MM.1S (cell line): ENCODE measurements around the gene RADIL.

Experiments used
- DNase-seq: peaks from one replicate; pipeline ENCODE4 v3.0.0-alpha.2; 2015
- H2AFZ ChIP-seq: fragments of 300-600 bp; sonication (generic); 2 replicates; pipeline ENCODE4 v1.6.0; 2016; ENCODE audit warnings: antibody characterized with exemption, low read length
- H3F3A ChIP-seq: fragments of 300-600 bp; sonication (generic); 2 replicates; pipeline ENCODE4 v1.6.1; 2016; ENCODE audit warnings: mild to moderate bottlenecking, antibody characterized with exemption, low read length, moderate library complexity, mixed read lengths; ENCODE audit not compliant: insufficient read depth
- H3K27ac ChIP-seq: fragments of 300-600 bp; sonication (generic); 2 replicates; pipeline ENCODE4 v1.5.1; 2016; ENCODE audit warnings: mild to moderate bottlenecking, low read length
- H3K27me3 ChIP-seq: fragments of 300-600 bp; sonication (generic); replicated peaks from 2 replicates; pipeline ENCODE4 v1.6.0; 2016; ENCODE audit warnings: low read length; ENCODE audit not compliant: insufficient read depth
- H3K36me3 ChIP-seq: fragments of 300-600 bp; sonication (generic); replicated peaks from 2 replicates; pipeline ENCODE4 v1.6.1; 2016; ENCODE audit warnings: mild to moderate bottlenecking, low read length, mixed read lengths; ENCODE audit not compliant: insufficient read depth
- H3K4me1 ChIP-seq: fragments of 300-600 bp; sonication (generic); 2 replicates; pipeline ENCODE4 v1.6.1; 2016; ENCODE audit warnings: low read length, mixed read lengths
- H3K4me2 ChIP-seq: fragments of 300-600 bp; sonication (generic); 2 replicates; pipeline ENCODE4 v1.6.0; 2016; ENCODE audit warnings: low read depth, low read length
- H3K4me3 ChIP-seq: fragments of 300-600 bp; sonication (generic); 2 replicates; pipeline ENCODE4 v1.5.1; 2016; ENCODE audit warnings: low read length, mixed read lengths
- H3K79me2 ChIP-seq: fragments of 300-600 bp; sonication (generic); 2 replicates; pipeline ENCODE4 v1.6.1; 2016; ENCODE audit warnings: mixed run types, low read length, mixed read lengths
- H3K9ac ChIP-seq: fragments of 300-600 bp; sonication (generic); 2 replicates; pipeline ENCODE4 v1.6.1; 2016; ENCODE audit warnings: low read length, mixed read lengths
- H3K9me2 ChIP-seq: fragments of 300-600 bp; sonication (generic); replicated peaks from 2 replicates; pipeline ENCODE4 v1.6.1; 2016; ENCODE audit warnings: mild to moderate bottlenecking, low read length, mixed read lengths; ENCODE audit not compliant: insufficient read depth
- H3K9me3 ChIP-seq: fragments of 300-600 bp; sonication (generic); replicated peaks from 2 replicates; pipeline ENCODE4 v1.6.1; 2016; ENCODE audit warnings: mild to moderate bottlenecking, low read length, mixed read lengths; ENCODE audit not compliant: insufficient read depth
- H4K20me1 ChIP-seq: fragments of 300-600 bp; sonication (generic); 2 replicates; pipeline ENCODE4 v1.6.1; 2016; ENCODE audit warnings: mild to moderate bottlenecking, low read length, moderate library complexity, mixed read lengths; ENCODE audit not compliant: insufficient read depth
- CTCF ChIP-seq: fragments of 300-600 bp; sonication (generic); IDR thresholded peaks from 2 replicates; pipeline ENCODE4 v1.5.1; 2016; ENCODE audit warnings: antibody characterized with exemption, low read length, mixed read lengths
- EZH2 ChIP-seq: fragments of 300-600 bp; sonication (generic); optimal IDR thresholded peaks from 2 replicates; pipeline ENCODE3; 2017; ENCODE audit warnings: low read depth, mild to moderate bottlenecking, antibody characterized with exemption, low read length, mixed read lengths
- EZH2phosphoT487 ChIP-seq: fragments of 300-600 bp; sonication (generic); IDR thresholded peaks from 2 replicates; pipeline ENCODE4 v1.6.1; 2018; ENCODE audit warnings: antibody characterized with exemption, low read length

RADIL gene

GRCh38 chr7:4832711-4833110 is 50.8 kb downstream of the RADIL start:
- no peak overlapping the region for H3K4me2 ChIP-seq
- H2AFZ ChIP-seq: no peak overlapping the region
- no peaks in the 10 kb centered on the region for H4K20me1 ChIP-seq
- H3K79me2 ChIP-seq: no peaks in the 10 kb centered on the region
- H3K27me3 ChIP-seq: peaks cover 40% of the 10 kb centered on the region
- no peaks in the 10 kb centered on the region for H3F3A ChIP-seq
- no peak overlapping the region for H3K4me3 ChIP-seq
- TF ChIP-seq EZH2 (no peak), CTCF (no peak), EZH2phosphoT487 (no peak)
- H3K4me1 ChIP-seq: no peaks in the 10 kb centered on the region
- no peak overlapping the region for H3K27ac ChIP-seq
- no peak overlapping the region for H3K9ac ChIP-seq
- DNase-seq: no peak
- no peaks in the 10 kb centered on the region for H3K36me3 ChIP-seq
- no peaks in the 10 kb centered on the region for H3K9me2 ChIP-seq
- no peaks in the 10 kb centered on the region for H3K9me3 ChIP-seq

GRCh38 chr7:4831723-4832495 is 51.6 kb downstream of the RADIL start:
- Histone ChIP-seq H3K4me3 (no peak overlapping the region), H3K27me3 (peaks cover 40% of the 10 kb centered on the region), H3K4me1 (no peaks in the 10 kb centered on the region), H3F3A (no peaks in the 10 kb centered on the region), H3K4me2 (no peak overlapping the region), H3K9ac (no peak overlapping the region), H3K36me3 (no peaks in the 10 kb centered on the region), H3K27ac (no peak overlapping the region), H4K20me1 (no peaks in the 10 kb centered on the region), H2AFZ (no peak overlapping the region), H3K9me2 (no peaks in the 10 kb centered on the region), H3K9me3 (no peaks in the 10 kb centered on the region), H3K79me2 (no peaks in the 10 kb centered on the region)
- DNase-seq: no peak
- TF ChIP-seq CTCF (no peak), EZH2 (no peak), EZH2phosphoT487 (no peak)

- Histone ChIP-seq H3K9me3 (no peaks in the 10 kb centered on the region), H3K79me2 (no peaks in the 10 kb centered on the region), H4K20me1 (no peaks in the 10 kb centered on the region), H3K4me1 (no peaks in the 10 kb centered on the region), H3K4me2 (no peak overlapping the region), H3K9ac (no peak overlapping the region), H3F3A (no peaks in the 10 kb centered on the region), H3K36me3 (no peaks in the 10 kb centered on the region), H2AFZ (no peak overlapping the region), H3K9me2 (no peaks in the 10 kb centered on the region), H3K4me3 (no peak overlapping the region), H3K27me3 (peaks cover 46% of the 10 kb centered on the region), H3K27ac (no peak overlapping the region)
- DNase-seq: no peak
- TF ChIP-seq CTCF (peak; percentile 53), EZH2 (no peak), EZH2phosphoT487 (no peak)
Measured at GRCh38 chr7:4830176-4830575, 53.3 kb downstream of the RADIL start.
